ENCODE data around the gene NRXN3. TPM values are rescaled to one million over a fixed set of nuclear protein-coding genes. Genes with fewer than 3 reads are reported as not detected.

The NRXN3 gene
- total and polyA plus RNA-seq, 2 experiments from 2014 or later: 0.69 to 1.5 TPM

DNA sequence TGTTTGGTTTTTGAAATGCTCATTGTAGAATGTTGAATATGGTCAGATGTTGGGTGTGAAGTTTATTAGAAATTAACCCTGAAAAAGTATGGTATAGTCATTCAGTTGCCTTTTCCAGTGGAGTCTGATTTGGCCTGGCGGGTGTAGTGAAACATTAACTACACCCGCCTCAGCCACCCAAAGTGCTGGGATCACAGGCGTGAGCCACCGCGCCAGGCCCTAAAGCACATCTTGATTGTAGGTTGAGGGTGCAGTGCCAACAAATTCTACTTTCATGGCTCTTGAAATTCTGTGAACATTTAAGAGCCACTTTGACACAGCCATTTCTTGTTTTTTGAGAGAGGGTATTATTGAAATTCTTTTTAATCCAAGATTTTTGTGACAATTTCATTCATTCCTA, 1416.2 kb downstream of the NRXN3 start:
- Histone ChIP-seq H3K27me3 (no peaks in the 10 kb centered on the region), H3K4me1 (ENCODE audit: low read depth) (peaks cover 10% of the 10 kb centered on the region), H3K9me3 (ENCODE audit: low read depth) (no peaks in the 10 kb centered on the region), H3K27ac (no peak overlapping the region), H3K36me3 (no peaks in the 10 kb centered on the region), H3K4me3 (no peak overlapping the region)
- TF ChIP-seq, protein P1, sequence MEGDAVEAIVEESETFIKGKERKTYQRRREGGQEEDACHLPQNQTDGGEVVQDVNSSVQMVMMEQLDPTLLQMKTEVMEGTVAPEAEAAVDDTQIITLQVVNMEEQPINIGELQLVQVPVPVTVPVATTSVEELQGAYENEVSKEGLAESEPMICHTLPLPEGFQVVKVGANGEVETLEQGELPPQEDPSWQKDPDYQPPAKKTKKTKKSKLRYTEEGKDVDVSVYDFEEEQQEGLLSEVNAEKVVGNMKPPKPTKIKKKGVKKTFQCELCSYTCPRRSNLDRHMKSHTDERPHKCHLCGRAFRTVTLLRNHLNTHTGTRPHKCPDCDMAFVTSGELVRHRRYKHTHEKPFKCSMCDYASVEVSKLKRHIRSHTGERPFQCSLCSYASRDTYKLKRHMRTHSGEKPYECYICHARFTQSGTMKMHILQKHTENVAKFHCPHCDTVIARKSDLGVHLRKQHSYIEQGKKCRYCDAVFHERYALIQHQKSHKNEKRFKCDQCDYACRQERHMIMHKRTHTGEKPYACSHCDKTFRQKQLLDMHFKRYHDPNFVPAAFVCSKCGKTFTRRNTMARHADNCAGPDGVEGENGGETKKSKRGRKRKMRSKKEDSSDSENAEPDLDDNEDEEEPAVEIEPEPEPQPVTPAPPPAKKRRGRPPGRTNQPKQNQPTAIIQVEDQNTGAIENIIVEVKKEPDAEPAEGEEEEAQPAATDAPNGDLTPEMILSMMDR (IDR thresholded peaks at IDR 0.05; ENCODE audit: low read depth, low read length): no peak
- no peak for DNase-seq (ENCODE audit: low read depth in 1 of 2, low spot score in 1 of 2)

DNA sequence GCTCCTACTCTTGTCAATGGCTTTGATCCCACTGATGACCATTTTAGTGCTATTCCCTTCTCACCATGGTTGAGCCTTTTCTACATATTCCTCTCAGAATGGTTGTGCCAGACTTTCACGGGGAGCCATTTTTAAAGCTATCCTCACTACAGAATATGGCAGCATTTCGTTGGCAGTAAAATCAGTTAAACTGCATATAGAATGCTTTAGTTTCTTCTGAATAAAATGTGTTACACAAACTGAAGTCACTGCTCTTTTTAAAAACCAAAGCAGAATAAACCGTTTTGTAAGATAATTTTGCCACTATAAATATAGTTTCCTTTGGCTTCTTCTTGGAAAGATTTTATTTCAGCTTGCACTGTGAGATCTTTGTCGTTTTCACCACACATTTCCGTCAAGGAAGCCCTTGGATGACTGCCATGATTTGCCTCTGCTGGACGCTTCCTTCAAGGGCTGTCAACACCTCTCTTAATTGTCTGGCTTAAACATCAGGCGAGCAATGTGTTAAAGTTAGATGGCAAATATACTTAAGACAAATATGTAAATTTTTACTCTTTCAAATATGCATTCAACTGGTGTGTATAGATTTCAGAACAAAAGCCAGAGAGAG, 1416.9 kb downstream of the NRXN3 start:
- no peak overlapping the region for H3K27ac ChIP-seq
- peaks cover 10% of the 10 kb centered on the region for H3K4me1 ChIP-seq (ENCODE audit: low read depth)
- H3K27me3 ChIP-seq: no peaks in the 10 kb centered on the region
- no peak overlapping the region for H3K4me3 ChIP-seq
- no peaks in the 10 kb centered on the region for H3K36me3 ChIP-seq
- peak in 1 of 2 donors; percentile 74 for DNase-seq (ENCODE audit: low read depth in 1 of 2, low spot score in 1 of 2)
- no peaks in the 10 kb centered on the region for H3K9me3 ChIP-seq (ENCODE audit: low read depth)
- TF ChIP-seq, protein P1 (IDR thresholded peaks at IDR 0.05; ENCODE audit: low read depth, low read length): no peak

DNA sequence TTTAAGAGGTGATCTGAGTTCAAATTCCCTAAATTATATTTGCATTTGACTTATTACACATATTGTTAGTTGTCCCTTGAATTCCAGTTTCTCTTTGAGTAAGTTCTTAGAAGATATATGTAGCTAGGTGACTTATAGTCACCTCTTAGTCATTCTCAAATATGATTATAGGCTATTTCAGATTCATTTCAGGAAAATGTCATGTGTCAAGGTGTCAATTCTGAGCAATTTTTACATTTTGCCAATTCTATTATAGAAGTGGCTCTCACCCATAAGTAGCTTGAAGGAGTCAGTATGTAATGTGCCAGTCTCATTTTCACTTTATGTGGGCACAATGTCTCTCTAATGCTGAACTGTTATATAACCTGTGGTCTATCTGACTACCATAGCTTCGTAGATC, 1417.7 kb downstream of the NRXN3 start:
- Histone ChIP-seq H3K4me1 (ENCODE audit: low read depth) (peaks cover 10% of the 10 kb centered on the region), H3K4me3 (no peak overlapping the region), H3K27ac (no peak overlapping the region), H3K27me3 (no peaks in the 10 kb centered on the region), H3K9me3 (ENCODE audit: low read depth) (no peaks in the 10 kb centered on the region), H3K36me3 (no peaks in the 10 kb centered on the region)
- DNase-seq (ENCODE audit: low read depth in 1 of 2, low spot score in 1 of 2): no peak
- TF ChIP-seq, protein P1 (IDR thresholded peaks at IDR 0.05; ENCODE audit: low read depth, low read length): no peak

DNA sequence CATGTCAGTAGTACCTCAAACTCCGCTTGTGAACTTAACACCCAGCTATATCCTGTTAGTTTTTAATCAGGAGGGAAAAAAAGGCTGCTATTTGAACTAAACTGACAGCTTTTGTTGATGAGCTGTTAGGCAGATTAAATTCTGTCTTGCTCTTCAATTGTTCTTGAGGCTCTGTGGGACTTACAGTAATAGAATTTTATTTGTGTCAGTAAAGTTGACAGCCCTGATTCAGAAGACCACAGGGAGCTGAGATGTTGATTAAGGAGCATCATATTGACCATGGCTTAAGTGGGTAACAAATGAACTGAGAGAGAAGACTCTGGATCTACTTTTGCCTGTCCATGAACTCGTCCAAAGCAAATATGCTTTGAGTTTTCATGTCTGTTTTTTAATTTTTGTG, 1418.2 kb downstream of the NRXN3 start:
- Histone ChIP-seq H3K9me3 (ENCODE audit: low read depth) (no peaks in the 10 kb centered on the region), H3K4me3 (no peak overlapping the region), H3K4me1 (ENCODE audit: low read depth) (peaks cover 10% of the 10 kb centered on the region), H3K27me3 (no peaks in the 10 kb centered on the region), H3K36me3 (no peaks in the 10 kb centered on the region), H3K27ac (no peak overlapping the region)
- no peak for DNase-seq (ENCODE audit: low read depth in 1 of 2, low spot score in 1 of 2)
- TF ChIP-seq, protein P1 (IDR thresholded peaks at IDR 0.05; ENCODE audit: low read depth, low read length): no peak

DNA sequence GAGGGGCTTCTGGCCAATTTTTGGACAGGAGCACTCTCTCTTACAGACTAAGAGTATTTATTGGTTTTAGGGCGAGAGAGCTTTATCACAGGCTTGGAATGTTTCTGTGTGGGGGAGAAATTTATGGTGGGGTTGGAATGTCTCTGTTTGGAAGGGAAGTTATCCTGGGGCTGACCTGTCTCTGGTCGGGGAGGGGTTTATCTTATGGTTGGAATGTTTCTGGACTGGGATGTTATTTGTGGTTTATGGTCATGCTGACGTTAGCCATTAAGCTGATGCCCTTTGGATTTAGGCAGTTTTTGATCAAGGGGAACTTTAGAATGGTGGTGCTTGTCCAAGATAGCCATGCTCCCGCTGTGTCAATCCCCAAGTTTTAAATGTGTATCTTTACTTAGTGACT, 1426.4 kb downstream of the NRXN3 start:
- TF ChIP-seq, protein P1 (IDR thresholded peaks at IDR 0.05; ENCODE audit: low read depth, low read length): no peak
- Histone ChIP-seq H3K9me3 (ENCODE audit: low read depth) (peaks cover 3% of the 10 kb centered on the region), H3K27me3 (no peaks in the 10 kb centered on the region), H3K4me3 (no peak overlapping the region), H3K36me3 (no peaks in the 10 kb centered on the region), H3K4me1 (ENCODE audit: low read depth) (no peaks in the 10 kb centered on the region), H3K27ac (no peak overlapping the region)
- DNase-seq (ENCODE audit: low read depth in 1 of 2, low spot score in 1 of 2): peak in 1 of 2 donors; percentile 83

Measured in cardiac muscle cell (in vitro differentiated cells and primary cell).